ENCODE measurements around the gene SNX13.

GRCh38 chr7:17830206-17830605 is 110.1 kb downstream of the SNX13 start:
- TF ChIP-seq POLR2AphosphoS5 (IDR thresholded peaks at IDR 0.05; ENCODE audit: low read depth, low read length) = no peak
- no peak for TF ChIP-seq POLR2A (IDR thresholded peaks at IDR 0.05; ENCODE audit: low read depth, low read length)
